GM12874 (cell line): ENCODE measurements around the gene GDPD4.

Source experiments
- CTCF ChIP-seq: IDR thresholded peaks from 2 replicates; pipeline ENCODE4 v1.5.1; 2011; ENCODE audit warnings: low read depth, mild to moderate bottlenecking, control low read depth, low read length, moderate library complexity; ENCODE audit not compliant: insufficient read depth

Gene GDPD4

DNA sequence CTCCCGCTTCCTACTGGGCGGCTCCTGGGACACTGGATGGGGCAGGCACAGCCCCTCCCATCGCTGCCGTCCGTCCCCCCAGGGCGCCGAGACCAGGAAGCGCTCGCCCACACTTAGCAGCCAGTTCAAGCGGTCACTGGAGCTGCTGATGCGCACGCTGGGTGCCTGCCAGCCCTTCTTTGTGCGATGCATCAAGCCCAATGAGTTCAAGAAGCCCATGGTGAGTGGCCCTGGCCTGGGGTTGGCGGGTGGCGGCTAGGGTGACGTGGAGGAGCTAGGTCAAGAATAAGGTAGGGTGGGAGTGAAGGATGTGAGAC is 128.9 kb downstream of the GDPD4 start:
- no peak for TF ChIP-seq CTCF

DNA sequence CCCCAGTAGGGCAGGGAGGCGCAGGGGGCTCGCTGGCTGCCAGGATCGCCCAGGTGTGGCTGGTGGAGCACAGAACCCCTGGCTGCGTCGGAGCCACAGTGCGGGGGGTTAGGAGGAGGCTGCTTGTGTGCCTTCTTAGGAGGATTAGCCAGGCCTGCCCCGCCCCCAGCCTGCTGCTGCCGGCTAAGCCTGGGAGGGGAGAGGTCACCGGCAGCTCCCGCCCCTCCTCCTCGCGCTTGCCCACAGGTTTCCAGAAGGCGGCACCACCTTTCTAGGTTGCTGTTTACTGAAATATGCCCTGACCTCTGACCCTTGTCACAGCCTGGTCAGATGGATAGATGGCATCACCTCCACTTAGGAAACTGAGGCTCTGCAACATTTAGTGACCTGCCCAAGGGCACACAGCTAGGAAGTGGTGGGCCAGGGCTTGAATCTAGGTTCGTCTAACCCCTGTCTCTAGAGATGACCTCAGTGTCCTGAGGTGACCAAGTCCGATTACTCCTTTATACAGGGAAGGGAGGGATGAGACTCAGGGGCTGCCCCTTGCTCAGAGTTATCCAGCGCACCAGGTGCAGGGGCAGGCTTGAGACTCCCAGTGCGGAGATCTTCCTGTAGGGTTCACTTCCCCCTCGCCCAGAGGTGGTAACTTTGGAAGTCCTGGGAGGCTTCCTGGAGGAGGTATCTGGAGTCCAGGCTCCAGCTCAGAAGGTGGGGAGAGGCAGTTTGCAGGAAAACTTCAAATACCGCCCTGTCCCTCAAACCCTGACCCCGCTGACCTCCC is 129.4 kb downstream of the GDPD4 start:
- no peak for TF ChIP-seq CTCF

- TF ChIP-seq CTCF: no peak
Observed at GRCh38 chr11:77171254-77171653, 130.2 kb downstream of the GDPD4 start.

- TF ChIP-seq CTCF: no peak
Observed at GRCh38 chr11:77170107-77170506, 131.4 kb downstream of the GDPD4 start.

DNA sequence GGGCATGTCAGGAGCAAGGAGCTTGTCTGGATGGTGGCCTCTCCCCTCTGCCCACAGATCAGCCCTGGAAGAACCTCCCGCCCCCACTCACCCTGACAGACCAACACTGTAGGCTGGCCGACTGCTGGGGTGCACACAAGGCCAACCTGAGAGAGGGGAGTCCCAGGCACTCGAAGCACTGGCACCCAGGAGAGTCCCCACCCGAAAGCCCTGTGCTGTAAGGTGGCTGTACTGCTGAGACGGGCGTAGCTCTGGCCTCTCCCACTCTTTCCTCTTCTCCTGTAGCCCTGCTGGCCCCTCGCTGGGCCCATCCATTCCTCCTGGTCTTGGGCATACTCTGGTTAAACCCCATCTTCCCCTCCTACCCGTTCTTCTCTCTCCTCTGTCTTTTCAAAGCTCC is 133.7 kb downstream of the GDPD4 start:
- no peak for TF ChIP-seq CTCF

- no peak for TF ChIP-seq CTCF
Observed at GRCh38 chr11:77167111-77167626, 134.3 kb downstream of the GDPD4 start.
